ENCODE measurements around the gene TLX2.
A peak's percentile ranks its signal among the peaks of the same experiment; 100 is the strongest.

Gene TLX2

DNA sequence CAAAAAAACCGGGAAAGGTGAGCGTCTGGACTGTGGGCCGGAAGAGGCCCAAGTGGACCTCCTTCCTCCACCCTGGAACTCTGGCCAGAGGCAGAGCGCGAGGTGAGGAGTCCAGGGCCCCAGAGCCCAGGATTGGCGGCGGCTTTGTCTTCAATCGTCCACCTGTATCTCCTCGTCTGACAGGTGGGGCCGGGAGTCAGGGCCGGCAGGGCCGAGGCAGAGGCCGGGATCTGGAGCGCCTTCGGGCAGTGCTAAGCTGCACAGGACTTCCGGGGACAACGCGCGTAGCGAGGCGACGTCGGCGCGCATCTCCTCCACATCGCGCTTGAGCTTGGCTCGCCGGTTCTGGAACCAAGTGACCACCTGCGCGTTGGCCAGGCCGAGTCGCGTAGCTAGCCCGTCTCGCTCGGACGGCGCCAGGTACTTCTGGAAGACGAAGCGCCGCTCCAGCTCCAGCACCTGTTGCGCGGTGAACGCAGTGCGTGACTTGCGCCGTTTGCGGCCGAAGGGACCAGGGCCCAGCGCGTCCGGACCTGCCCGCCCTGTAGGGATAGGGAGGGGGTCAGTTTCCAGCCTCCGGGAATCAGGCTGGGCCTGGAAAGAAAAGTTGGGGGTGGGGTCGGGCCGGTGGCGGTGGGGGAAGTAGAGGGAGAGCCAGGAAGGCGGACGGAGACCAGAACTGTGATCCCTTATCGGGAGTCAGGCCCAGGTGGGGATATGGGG lies 16.3 kb upstream of the TLX2 start:
- peak in 1 of 2 donors; percentile 33 for DNase-seq

DNA sequence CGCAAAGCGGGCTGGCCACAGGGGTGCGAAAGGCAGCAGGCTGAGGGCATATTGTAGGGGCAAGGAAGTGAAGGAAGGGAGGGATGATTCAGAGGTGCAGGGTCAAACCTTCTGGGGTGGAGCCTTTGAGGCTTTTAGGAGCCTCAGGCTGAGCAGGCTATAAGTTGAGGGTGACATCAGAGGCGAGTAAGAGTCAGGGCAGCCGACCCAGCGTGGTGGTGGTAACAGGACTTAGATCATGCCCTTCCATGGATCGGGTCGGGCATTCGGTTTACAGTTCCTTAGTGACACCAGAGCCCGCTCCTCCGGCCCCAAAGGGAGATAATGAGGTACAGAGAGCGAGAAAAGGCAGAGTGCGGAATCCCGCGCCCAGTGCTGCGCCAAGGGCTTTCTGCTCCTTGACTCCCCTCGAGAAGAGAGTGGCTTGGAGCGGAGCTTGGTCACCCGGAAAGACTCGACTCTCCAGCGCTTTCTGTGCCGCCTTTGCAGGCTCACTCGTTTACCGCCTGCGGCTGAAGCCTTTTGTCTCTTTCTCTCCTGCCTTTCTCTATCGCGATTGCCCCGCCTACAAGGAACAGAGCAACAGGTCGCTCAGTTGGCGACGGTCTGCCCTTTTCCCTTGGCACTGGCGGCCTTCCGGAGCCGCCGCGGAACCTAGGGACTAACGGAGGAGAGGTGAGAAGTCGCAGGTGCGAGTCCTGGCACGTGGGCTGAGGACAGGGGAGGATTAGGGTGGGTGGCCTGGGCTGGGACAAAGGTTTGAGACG lies 15.6 kb upstream of the TLX2 start:
- peak in 1 of 2 donors; percentile 14 for DNase-seq

DNA sequence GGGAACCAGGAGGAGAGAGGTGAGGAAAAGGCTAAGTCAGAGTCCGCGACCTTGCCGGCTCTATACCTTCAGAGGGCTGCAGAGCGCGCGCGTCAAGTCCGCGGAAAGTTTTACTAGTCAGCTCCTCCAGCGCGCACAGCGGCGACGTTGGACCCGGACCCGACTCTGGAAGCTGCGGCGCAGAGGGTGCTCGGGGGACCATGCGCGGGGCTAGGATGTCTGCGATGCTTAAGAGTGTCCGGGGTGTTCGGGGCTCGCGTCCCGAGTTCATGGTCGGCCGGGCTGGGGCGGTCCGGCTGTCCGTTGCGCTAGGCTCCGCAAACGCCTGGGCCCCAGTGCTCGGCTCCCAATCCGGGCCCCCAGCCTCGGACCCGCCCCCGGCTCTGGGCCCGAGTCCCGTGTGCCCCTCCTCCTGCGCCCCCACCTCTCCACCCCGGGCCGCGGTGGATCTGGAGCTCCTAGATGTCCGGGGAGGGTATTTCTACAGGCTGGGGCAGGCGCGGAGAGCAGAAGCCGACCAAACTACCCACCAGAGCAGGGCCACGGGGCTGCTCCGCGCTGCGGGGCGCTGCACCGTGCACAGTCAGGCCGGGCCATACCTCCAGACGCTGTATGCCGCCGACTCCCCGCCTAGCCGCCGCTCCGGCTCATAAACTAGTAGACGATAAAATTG lies 14.8 kb upstream of the TLX2 start, which contains the start of gene LBX2:
Gene LBX2 (minus strand): TSS at position 337 of the 673 bp plus-strand sequence. CDS start 66 bp downstream, at position 271.
- DNase-seq: no peak

DNA sequence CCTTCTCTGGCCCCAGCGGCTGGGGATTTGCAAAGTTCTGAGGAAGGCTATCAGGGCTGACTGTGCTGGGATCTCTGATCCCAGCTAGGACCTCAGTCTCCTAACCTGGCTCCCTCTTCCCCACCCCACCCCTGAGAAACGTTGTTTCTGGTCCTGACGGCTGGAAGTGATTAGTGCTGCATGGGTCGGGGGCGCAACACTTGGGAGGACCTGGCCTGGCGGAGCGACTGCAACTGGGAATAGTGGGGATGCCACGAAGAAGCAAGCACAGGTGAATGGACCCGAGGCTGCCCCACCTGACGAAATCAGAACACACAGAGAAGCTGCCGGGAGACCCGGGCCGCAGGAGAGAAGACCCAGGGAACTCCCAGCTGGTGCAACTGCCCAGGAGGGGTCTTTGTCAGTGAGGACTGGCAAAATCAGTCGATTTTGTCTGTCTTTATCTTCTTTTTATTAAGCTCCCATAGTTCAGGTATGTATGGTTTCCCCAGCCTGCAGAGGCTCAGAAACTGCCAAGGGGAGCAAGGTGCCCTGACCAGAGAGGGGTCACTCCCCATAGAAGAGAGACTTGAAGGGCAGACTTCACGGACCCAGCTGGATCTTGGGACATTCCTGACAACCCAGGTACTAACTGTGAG lies 14.2 kb upstream of the TLX2 start:
- DNase-seq: no peak

DNA sequence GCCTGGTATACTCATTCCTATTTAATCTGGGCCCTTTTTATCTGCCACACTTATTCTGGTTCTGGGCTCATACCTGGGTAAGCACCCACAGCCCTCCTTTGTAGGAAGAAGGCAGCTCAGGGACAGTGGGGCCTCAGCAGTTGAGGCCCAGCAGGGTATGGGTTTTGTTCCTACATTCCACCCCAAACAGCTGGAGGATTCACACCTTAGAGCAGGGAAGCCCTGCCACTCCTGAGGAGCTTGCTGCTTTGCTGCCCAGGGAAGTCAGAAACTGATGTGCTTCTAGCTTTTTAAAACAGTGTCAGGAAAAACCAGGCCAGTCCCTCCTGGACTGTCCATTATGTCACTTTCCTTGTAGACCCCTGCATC lies 13.7 kb upstream of the TLX2 start:
- DNase-seq: no peak

DNA sequence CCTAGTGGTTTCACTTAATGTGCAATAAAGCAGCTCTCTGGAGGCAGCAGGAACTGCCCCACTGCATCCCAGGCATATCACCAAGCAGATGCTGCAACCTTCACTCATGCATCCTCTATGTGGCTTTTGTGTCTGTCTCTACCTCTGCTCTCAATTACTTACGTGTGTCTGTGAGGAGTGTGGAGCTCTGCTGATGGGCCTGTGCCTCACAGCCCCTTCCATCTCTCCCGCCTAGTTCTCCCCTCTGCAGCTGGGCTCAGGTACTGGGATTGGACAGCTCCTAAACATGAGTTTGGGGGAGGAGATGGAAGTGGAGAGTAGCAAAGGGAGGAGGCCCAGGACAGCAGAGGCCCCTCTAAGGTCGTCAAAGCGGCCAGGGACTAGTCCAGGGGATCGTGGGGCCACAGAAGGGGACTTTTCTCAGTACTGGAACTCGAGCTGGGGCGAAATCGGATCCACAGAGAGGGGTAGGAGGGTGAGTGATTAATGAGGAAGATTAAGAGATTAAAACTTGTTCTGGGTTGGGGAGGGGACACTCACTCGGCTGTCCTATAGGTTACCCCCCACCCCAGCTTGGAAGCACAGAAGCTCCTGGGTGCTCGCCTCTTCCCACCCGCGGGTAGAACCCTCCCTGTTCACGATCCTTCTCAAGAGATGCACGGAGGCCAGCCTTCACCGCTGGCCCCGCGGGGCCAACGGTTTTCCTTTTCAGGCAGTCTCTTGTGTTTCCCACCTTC lies 12.7 kb upstream of the TLX2 start:
- no peak for DNase-seq

DNA sequence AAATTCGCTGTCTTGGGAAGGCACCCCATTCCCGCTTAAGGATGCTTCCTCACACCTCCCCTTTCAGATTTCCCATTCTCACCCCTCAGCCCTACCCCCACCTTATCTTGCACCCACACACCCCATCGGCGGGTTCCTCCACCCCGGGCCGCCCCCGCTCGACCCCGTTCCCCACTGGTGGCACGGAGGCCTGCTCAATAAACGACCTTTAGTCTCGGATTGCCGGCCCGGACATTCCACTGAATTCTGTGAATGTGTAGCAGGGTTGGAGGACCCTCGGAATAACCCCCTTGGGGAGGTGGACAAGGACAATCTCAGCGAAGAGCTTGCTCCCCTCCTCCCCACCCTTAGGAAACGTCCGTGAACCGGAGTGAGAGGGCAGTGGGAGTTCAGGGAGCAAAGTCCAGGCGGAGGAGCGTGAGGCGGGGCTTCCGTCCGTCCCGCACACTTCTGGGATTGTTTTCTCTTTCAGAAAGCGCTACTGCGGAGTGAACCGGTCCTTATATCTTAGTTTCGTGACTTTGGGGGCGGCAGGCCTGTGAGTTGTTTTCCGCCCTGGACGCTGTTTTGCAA lies 12.0 kb upstream of the TLX2 start:
- no peak for DNase-seq

DNA sequence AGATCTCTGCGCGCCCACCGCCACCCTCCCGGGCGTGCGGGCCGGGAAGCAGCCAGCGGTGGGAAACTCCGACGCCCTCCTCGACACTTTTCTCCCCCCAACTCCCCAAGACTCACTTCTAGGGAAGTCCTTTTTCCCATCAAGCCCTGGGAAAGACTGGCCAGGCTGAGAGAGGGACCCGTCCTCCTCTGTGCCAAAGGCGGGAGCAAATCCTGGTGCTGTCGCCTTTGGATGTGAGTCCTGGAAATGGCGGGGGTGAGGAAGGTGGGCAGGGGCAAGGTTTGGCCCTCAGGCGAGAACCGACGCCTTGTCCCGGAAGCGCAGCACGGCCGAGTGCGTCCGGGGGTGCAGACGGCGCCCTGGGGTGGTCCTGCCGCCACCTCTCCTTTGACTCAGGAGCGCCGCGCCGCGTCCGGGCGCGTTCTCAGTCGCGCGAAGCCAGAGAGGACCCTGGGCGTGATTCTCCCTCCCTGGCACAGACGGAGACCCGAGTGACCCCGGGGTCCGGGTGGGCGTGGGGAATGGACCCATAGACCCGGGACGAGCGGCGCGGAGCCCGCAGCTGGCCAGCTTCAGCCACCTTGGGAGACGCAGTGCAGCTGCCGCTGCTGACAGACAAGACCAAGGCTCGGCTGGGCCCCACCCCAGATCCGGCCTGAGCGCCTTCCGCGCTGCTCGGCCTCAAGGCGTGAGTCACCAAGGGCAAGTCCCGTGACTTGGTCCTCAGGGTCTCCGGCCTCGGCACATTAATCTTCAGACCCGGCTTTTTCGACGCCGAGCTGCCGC lies 11.3 kb upstream of the TLX2 start:
- DNase-seq: peak; percentile 47 to 70

DNA sequence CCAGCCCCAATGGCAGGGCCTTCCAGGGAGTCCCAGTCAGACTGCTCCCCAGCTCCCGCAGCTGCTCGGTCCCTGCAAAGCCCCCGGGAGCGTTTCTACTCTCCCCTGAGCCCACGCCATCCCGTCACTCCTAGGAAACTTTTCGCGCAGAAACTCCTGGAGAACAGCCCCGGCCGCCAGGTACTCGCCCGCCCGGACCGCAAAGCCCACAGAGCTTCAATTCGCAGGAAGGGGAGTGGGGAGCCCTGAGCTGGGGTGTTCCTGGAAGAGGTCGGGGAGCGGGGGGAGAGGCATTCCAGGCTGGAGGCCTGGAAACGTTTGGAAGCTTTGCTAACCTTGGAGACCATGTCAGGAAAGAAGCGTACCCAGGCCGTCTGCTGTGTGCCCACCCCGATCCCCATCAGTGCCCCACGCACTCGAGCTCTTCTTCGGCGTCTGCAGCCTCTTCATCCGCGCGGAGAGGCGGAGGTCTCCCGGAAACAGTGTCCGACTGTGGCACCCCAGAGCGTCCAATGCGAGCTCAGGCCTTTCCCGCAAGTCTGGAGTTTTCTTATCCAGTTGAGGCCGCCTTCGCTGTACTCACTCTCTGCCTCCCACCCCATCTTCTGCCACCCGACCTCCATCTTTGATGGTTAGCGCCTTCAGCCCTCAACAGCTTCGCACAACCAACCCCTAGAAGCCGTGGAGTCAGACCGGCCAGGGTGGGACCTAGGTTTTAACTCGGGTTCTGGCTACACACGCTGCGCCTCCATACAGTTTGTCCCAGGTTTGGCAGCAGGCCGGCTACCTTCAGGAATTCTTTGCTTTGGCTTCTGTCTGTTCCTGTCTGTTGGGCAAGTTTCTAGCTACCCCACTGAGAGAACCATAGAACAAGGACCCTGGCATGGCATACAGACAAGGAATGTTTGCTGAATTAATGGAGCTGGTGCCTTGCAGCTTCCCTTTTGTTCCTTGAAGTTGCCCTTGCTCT lies 10.5 kb upstream of the TLX2 start:
- DNase-seq: no peak

DNA sequence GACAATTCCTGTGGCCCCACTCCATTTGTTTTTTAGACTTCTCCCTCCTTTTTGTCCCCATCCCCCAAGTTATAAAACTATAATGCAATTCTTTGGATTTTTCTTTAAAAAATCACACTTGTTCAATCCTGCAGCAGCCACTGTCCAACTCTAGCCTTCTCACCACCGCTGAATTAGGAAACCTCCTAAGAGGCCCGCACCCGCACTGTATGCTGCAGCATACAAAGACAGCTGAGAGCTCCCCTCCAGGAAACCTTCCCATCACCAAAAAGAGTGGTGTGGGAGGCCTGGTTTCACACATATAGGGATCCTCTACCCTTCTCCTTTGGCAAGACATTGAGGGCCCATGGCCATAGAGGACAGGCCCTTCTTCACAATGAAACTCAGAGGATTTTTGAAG lies 9.7 kb upstream of the TLX2 start:
- no peak for DNase-seq

DNA sequence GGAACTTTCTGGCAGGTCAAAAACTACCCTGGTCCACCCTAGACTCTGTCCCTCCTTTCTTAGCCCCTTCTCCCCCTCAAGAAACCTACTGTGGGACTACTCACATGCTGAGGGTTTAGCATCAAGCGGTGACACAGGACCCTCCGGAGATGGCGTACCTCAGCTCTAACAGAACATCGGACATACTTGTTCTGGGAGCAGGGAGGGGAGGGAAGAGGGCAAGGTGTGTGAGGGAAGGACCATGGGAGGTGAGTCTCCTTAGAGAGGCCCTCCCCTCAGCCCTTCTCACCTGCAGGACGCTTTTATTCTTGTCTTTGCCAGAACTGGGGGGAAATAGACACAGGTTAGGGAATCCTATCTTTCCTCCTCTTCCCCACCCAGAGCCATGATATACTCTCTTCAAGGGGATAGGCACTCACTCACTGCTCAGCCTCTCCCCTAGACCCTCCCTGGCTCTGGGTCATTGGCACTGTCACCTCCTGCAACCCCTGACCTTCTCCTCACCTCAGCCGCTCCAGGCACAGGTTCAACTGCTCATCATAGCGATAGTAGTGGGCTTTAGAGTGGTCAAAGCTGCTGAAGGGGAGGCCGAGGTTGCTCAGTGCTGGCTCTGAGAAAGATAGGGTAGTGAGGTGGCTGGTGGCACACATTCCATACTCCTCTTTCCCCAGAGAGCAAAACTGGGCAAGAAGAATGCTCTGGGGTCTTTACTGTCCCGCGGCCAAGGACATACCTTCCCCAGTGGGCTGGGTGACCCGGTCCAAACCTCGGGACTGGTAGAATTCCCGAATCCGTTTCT lies 8.6 kb upstream of the TLX2 start:
- no peak for DNase-seq

DNA sequence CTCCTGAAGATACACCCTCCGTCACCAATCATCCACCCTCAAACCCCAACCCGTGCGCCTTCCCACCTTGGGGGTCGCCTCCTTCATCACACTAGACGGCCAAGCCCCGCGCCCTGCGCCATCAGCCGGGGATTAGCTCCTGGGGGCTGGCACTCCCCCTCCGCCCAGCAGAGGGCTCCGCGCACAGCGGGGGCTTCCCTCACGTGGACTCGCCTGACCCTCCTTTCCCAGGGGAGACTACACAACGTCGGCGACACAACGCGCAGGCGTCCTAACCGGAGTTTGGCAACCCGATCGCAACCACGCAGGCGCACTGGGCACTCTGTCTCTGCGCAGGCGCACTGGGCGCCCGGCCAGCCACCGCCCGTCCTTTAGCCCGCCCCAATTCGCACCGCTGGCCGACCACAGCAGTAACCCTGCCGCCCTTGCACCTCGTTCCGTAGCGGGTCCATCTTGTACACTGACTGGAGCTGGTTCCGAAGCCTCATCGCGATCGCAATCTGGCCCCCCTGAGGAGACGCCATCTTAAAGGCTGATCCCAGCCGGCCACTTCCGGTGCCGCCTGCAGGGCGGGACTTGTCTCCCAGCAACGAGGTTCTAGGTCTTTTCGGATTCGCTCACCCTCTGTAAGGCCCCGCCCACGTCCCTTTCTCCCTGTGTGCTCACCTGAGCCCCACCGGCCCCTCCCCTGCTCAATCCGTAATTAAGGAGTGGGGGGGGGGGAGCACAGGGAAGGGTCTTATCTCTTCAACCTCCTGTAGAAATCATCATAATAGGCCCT lies 6.9 kb upstream of the TLX2 start, which contains the start of gene PCGF1:
Gene PCGF1 (minus strand): TSS at position 551 of the 781 bp plus-strand sequence. CDS start 27 bp downstream, at position 524.
- peak; percentile 98 for DNase-seq

DNA sequence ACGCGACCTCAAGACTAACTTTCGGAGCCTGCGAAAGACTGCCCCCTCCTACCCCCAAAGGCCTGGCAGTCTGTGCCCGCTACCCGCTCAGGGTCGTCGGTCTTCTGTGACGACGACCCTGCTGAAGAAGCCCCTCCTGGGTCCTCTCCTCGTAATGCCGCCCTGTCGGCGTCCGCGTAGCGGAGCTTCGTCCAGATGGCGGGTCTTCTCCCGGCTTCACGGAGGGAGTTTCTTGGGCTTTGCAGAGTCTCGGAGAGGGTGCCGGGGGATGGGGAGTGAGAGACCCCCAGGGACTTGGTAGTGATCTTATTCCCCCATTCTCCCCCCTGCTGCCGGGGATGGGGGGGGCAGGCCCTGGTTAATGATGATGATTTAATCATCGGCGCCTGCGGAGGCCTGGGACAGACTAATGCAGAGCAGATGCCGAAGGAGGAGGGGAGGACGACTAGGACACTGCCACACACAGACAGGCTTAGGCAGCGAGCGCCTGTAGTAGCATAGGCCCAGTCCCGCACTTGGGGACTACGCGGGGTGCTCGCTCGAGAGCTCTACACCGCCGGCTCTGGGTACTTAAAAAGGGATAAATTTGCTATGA lies 6.2 kb upstream of the TLX2 start:
- DNase-seq: peak in 1 of 2 donors; percentile 28

DNA sequence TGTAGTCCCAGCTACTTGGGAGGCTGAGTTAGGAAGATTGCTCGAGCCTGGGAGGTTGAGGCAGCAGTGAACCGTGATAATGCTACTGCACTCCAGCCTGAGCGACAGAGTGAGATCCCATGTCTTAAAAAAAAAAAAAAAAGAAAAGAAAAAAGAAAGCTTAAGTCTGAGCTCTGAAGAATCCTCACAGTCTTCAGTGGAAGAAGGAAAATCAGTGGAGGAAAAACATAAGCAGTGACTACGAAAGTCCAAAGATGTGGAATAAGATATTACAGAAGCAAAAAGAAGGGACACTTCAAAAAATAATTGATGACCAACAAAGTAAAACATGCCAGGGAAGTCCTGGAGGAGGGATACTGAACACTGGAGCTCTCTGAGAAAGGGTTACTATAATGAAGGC lies 4.0 kb upstream of the TLX2 start:
- DNase-seq: no peak

DNA sequence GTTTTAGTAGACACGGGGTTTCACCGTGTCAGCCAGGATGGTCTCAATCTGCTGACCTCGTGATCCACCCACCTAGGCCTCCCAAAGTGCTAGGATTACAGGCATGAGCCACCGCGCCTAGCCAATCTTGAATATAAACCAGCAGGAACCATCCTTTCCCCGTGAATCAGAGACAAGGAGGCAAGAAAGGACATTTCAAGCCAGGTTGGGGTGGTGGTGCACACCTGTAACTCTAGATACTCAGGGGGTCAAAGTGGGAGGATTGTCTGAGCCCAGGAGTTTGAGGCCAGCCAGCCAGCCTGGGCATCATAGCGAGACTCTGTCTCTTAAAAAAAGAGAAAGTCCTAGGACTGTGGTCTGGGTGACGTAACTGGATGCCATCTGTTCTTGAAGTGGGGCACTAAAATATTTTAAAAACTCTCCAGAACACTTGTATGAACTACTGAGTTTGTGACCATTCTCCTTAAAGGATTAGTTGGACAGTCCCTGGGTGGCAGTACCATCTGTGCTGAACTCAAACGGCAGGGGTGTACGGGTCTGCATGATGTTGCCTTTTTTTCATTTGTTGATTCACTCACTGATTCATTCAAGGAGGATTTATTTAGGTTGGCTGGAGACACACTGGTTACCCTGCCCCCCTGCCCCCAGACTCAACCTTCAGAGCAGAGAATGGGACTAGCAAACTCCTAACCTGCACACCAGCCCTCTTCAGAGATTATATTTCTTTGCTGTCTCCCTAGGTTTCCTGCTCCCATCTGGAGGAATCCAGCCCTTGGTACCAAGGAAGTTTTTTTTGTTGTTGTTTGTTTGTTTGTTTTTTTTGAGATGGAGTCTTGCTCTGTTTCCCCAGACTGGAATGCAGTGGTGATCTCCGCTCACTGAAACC lies 2.9 kb upstream of the TLX2 start:
- DNase-seq: no peak

DNA sequence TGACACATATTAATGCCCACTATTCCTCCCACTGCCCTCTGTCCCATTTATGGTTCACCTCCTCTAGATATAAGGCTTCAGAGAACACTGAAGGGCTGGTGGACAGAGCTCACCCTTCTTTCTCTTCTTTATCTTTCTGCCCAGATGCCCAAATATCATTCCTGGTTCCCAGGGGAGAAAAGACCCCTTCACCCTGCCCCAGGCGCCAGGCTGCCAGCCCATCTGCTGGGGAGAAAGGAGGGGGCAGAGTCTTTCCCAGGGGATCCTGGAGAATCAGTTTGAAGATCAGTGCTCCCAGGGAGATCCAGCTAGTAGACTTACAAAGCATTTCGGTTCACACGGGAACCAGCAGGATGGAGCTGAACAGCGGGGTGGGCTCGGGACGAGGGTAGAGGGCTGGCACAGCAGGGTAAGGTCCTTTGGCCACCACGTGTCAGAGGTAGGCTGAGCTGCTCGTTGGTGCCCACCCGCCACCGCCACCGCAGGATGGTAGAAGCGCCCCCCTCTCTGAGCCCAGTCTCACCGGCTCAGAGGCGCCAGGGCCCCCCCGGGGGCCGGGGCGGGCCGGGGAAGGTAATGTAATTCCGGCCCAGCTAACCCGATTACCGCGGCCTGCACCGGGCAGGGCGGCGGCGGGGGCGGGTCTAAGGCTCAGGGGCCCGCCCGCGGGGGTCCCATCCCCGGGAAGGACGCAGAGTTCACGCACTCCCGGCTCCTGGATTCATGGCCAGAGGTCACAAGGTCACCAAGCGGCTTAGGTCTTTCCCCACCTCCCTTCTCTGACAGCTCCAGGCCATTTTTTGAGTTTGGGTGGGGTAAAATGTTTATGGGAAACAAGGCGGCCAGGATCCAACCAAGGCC lies 1.3 kb upstream of the TLX2 start:
- DNase-seq: no peak
